ENCODE results near the gene IL11RA. TPM values are rescaled to one million over a fixed set of nuclear protein-coding genes. Genes with fewer than 3 reads are reported as not detected.

The IL11RA gene
- total and polyA plus RNA-seq, 10 of the 15 experiments (the other 5 are each of a cell fraction or from before 2014, with no cell fraction given): 0.32 to 5.8 (median 2.2) TPM

GRCh38 chr9:34611811-34612787 lies 39.9 kb upstream of the IL11RA start, which contains the start of gene RPP25L (continued):
- TF ChIP-seq SIX5 (IDR thresholded peaks at IDR 0.05; ENCODE audit: low read depth, low read length, severe bottlenecking): no peak
- TF ChIP-seq ZSCAN29 (IDR thresholded peaks at IDR 0.05): no peak
- no peak for TF ChIP-seq FOS (IDR thresholded peaks at IDR 0.05; ENCODE audit: borderline replicate concordance, extremely low read depth, insufficient read length)
- TF ChIP-seq SP1 (IDR thresholded peaks at IDR 0.05; ENCODE audit: low read depth, low read length): no peak
- TF ChIP-seq POU2F2 (IDR thresholded peaks at IDR 0.05; ENCODE audit: borderline replicate concordance, low read depth, low read length): no peak
- TF ChIP-seq PAX5 (IDR thresholded peaks at IDR 0.05; ENCODE audit: borderline replicate concordance, low read depth, low read length): no peak
- no peak for TF ChIP-seq ATF7 (IDR thresholded peaks at IDR 0.05; ENCODE audit: low read depth)
- no peak for TF ChIP-seq IKZF2 (IDR thresholded peaks at IDR 0.05)
- TF ChIP-seq RCOR1 (conservative IDR thresholded peaks at IDR 0.05; ENCODE audit: low read depth, low read length): no peak
- no peak for TF ChIP-seq E2F4 (IDR thresholded peaks at IDR 0.05; ENCODE audit: low read depth, low read length)
- TF ChIP-seq TBL1XR1 (IDR thresholded peaks at IDR 0.05; ENCODE audit: low read depth, low read length): no peak
- peak; percentile 62; the same call in 1 of the 2 replicates for TF ChIP-seq ZNF687 (IDR thresholded peaks at IDR 0.05)
- TF ChIP-seq STAT3 (IDR thresholded peaks at IDR 0.05; ENCODE audit: low read depth, low read length): no peak
- TF ChIP-seq FOXK2 (IDR thresholded peaks at IDR 0.05): no peak
- no peak for TF ChIP-seq YBX1 (IDR thresholded peaks at IDR 0.05)
- no peak for TF ChIP-seq PRDM15 (CRISPR knock-in tag; IDR thresholded peaks at IDR 0.05)
- no peak for TF ChIP-seq ZBTB11 (CRISPR knock-in tag; IDR thresholded peaks at IDR 0.05)
- TF ChIP-seq NR2F1 (conservative IDR thresholded peaks at IDR 0.05): peak; percentile 70
